ENCODE measurements around the gene COL18A1.

COL18A1 gene

DNA sequence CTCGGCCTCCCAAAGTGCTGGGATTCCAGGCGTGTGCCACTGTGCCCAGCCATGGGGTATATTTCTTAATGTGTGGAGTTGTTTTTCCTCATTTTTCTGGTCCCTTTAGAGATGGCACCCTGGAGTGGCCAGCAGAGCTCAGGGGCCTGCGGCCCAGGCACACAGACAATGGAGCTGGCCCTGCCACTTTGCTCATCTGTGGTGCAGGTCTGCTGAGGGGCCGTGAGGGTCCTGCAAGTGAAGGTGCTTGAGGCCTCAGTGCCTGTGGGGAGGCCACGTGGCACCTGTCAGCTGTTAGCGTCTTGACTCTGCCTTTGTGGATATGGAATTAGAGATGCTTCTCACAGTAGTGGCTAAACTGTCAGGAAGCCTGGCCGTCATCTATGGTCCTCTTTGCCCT is 7.5 kb downstream of the COL18A1 start:
- TF ChIP-seq, protein P1, sequence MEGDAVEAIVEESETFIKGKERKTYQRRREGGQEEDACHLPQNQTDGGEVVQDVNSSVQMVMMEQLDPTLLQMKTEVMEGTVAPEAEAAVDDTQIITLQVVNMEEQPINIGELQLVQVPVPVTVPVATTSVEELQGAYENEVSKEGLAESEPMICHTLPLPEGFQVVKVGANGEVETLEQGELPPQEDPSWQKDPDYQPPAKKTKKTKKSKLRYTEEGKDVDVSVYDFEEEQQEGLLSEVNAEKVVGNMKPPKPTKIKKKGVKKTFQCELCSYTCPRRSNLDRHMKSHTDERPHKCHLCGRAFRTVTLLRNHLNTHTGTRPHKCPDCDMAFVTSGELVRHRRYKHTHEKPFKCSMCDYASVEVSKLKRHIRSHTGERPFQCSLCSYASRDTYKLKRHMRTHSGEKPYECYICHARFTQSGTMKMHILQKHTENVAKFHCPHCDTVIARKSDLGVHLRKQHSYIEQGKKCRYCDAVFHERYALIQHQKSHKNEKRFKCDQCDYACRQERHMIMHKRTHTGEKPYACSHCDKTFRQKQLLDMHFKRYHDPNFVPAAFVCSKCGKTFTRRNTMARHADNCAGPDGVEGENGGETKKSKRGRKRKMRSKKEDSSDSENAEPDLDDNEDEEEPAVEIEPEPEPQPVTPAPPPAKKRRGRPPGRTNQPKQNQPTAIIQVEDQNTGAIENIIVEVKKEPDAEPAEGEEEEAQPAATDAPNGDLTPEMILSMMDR (IDR thresholded peaks at IDR 0.05; ENCODE audit: low read depth, low read length, missing control alignments): no peak
- peaks cover 3% of the 10 kb centered on the region for H3K36me3 ChIP-seq (replicated peaks)
- in situ Hi-C loops (cut with HindIII; ENCODE audit: low pct_ligation_motif_present, low sequenced_read_pairs): no loop called here
- no peak overlapping the region for H3K4me3 ChIP-seq (ENCODE audit: low read depth, low read length)
- no peak for DNase-seq
- H3K27ac ChIP-seq: no peak overlapping the region
- H3K27me3 ChIP-seq (replicated peaks): no peaks in the 10 kb centered on the region

DNA sequence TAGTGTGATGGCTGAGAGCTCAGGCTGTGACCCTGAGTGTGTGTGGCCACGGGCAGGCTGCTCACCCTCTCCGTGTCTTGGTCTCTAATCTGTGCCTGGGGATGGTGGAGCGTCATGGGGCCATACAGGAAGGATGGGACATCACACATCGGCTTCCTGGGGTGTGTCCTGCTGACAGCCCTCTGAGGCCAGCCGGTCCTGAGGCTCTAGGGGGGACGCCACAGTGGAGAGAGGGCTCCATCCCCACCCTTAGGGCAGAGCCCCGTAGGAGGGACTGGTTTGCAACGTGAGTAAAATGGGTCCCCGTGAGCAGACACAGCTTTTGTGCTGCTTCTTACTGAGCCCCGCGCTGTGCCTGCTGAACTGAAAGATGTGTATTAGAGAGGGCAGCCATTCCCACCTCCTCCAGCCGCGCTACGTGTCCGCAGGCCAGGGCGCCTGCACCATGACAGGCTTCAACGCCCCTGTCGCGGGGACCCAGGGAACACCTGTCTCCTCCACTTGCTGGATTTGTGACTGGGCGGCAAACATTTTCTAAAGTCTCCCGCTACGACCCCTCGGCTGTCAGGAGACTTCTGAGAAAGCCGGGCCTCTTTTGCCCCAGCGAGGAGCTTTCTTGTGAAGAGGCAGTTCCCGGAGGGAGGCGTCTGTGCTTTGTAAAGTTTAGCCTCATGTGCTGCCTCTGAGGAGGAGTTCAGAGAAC is 8.1 kb downstream of the COL18A1 start:
- in situ Hi-C loops (cut with HindIII; ENCODE audit: low pct_ligation_motif_present, low sequenced_read_pairs): no loop called here
- no peak overlapping the region for H3K27ac ChIP-seq
- no peak overlapping the region for H3K4me3 ChIP-seq (ENCODE audit: low read depth, low read length)
- TF ChIP-seq, protein P1 (IDR thresholded peaks at IDR 0.05; ENCODE audit: low read depth, low read length, missing control alignments): no peak
- DNase-seq: no peak
- H3K36me3 ChIP-seq (replicated peaks): peaks cover 1% of the 10 kb centered on the region
- no peaks in the 10 kb centered on the region for H3K27me3 ChIP-seq (replicated peaks)

DNA sequence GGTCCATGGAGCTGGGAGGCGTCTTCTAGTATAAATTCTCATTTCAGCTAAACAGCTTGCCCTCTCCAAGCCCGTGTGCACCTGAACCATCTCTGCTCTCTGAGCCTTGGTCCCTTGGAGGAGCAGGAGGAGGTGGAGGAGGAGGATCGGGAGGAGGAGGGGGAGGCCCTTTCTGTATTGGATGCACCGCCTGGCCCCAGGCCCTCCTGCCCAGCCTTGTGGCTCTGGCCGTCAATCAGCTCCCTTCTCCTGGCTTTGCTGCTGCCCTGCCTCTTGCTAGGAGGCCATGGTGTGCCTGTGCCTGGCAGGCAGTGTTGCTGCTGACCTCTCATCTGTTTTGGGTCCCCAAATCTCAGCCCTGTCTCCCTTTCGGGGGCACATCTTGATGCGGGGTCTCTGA is 9.0 kb downstream of the COL18A1 start:
- H3K27me3 ChIP-seq (replicated peaks): no peaks in the 10 kb centered on the region
- no peak for DNase-seq
- in situ Hi-C loops (cut with HindIII; ENCODE audit: low pct_ligation_motif_present, low sequenced_read_pairs): no loop called here
- TF ChIP-seq, protein P1 (IDR thresholded peaks at IDR 0.05; ENCODE audit: low read depth, low read length, missing control alignments): no peak
- no peak overlapping the region for H3K4me3 ChIP-seq (ENCODE audit: low read depth, low read length)
- no peaks in the 10 kb centered on the region for H3K36me3 ChIP-seq (replicated peaks)
- H3K27ac ChIP-seq: no peak overlapping the region

DNA sequence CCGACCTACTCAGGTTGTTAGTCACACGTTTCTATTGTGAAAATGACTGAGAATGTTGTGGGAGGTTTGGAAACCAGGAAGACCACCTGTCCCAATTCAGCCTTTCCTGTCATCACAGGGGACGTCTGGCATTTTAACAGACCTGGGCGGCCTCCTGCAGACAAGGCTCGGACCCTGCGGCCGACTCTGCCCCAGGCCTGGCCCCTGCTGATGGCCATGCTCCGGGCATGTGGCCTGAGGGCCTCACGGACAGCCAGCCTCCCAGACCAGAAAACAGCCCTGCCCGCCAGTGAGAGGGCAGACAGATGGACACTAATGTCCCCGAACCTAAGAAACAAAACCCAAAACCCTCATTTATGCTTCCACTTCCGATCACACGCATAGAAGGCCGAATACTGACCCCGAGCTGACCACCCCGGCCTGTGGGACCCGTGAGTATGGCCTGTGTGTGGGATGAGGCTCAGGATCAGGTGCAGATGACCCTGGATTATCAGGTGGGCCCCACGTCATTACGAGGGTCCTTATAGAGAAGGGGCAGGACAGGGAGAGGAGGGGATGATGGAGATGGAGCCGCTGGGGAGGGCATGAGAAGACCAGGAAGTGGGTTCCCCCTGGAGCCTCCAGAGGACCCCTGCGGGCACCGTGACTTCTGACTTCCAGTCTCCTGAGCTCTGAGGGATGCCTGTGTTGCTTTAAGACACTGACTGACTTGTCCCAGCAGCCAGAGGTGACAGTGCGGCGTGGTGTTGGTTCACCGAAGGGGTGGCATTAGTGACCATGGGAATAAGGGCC is 9.6 kb downstream of the COL18A1 start:
- Histone ChIP-seq H3K36me3 (replicated peaks) (no peaks in the 10 kb centered on the region), H3K27me3 (replicated peaks) (no peaks in the 10 kb centered on the region), H3K27ac (no peak overlapping the region), H3K4me3 (ENCODE audit: low read depth, low read length) (no peak overlapping the region)
- no peak for DNase-seq
- in situ Hi-C loops (cut with HindIII; ENCODE audit: low pct_ligation_motif_present, low sequenced_read_pairs): no loop called here
- TF ChIP-seq, protein P1 (IDR thresholded peaks at IDR 0.05; ENCODE audit: low read depth, low read length, missing control alignments): no peak

DNA sequence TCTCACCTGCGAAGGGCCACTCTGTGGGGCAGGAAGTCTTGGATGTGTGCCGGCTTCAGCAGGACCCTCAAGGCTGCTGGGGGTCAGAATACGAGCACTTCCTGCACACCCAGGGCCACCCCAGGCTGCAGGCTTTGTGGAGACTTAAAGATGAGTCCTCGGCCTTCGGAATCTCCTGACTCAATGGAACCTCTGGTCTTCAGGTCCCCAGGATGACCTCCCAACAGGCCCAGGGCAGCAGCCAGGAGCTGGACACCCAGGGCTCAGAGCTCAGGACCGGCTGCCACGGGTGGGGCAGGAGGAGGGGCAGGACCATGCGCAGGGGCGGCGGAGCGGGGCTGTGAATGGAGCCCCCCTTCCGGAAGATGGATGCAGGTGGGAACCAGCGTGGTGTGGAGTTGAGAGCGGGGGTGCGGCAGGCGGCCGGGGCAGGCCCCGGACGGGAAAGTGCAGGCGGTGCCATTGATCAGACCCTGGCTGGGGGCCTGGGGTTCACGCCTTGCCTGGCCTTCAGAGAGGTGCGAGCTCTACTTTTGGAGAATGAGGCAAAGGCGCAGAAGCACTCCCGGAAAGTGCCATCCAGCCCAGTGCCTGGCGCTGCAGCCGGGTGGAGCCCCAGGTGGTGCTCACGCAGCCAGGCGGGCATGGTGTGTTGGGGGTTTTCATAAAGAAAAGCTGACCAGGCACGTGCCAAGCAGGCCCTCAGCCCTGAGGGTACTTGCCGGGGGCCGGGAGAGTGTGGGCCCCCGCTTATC is 10.4 kb downstream of the COL18A1 start:
- Histone ChIP-seq H3K4me3 (ENCODE audit: low read depth, low read length) (no peak overlapping the region), H3K36me3 (replicated peaks) (no peaks in the 10 kb centered on the region), H3K27ac (no peak overlapping the region), H3K27me3 (replicated peaks) (no peaks in the 10 kb centered on the region)
- TF ChIP-seq, protein P1 (IDR thresholded peaks at IDR 0.05; ENCODE audit: low read depth, low read length, missing control alignments): no peak
- in situ Hi-C loops (cut with HindIII; ENCODE audit: low pct_ligation_motif_present, low sequenced_read_pairs): no loop called here
- DNase-seq: no peak
